ENCODE measurements around the gene LHPP. TPM values are rescaled to one million over a fixed set of nuclear protein-coding genes. Genes with fewer than 3 reads are reported as not detected.

The LHPP gene
- total RNA-seq, 1 donor from 2014 or later: 16.2 TPM

GRCh38 chr10:124619802-124620490 lies 158.3 kb downstream of the LHPP start:
- ATAC-seq: no peak
- peaks cover 12% of the 10 kb centered on the region for H3K4me1 ChIP-seq
- intact Hi-C loops (cut with DNase I): no loop called here
- peaks cover 9% of the 10 kb centered on the region for H3K36me3 ChIP-seq
- no peak for TF ChIP-seq CTCF (IDR thresholded peaks at IDR 0.05)
- DNase-seq: no peak
- H3K27me3 ChIP-seq: no peaks in the 10 kb centered on the region
- H3K9me3 ChIP-seq: no peaks in the 10 kb centered on the region
- H3K4me3 ChIP-seq: no peak overlapping the region
- no peak overlapping the region for H3K27ac ChIP-seq

- Histone ChIP-seq H3K4me3 (no peak overlapping the region), H3K9me3 (no peaks in the 10 kb centered on the region), H3K4me1 (peaks cover 16% of the 10 kb centered on the region), H3K27ac (no peak overlapping the region), H3K36me3 (peaks cover 9% of the 10 kb centered on the region), H3K27me3 (no peaks in the 10 kb centered on the region)
- intact Hi-C loops (cut with DNase I): no loop called here
- ATAC-seq: no peak
- no peak for TF ChIP-seq CTCF (IDR thresholded peaks at IDR 0.05)
- DNase-seq: no peak
Observed at GRCh38 chr10:124621637-124622036, 160.0 kb downstream of the LHPP start.

- DNase-seq: no peak
- intact Hi-C loops (cut with DNase I): no loop called here
- H3K9me3 ChIP-seq: no peaks in the 10 kb centered on the region
Observed at GRCh38 chr10:124622158-124622557, 160.5 kb downstream of the LHPP start.

GRCh38 chr10:124622866-124623536 lies 161.4 kb downstream of the LHPP start:
- intact Hi-C loops (cut with DNase I): no loop called here
- no peaks in the 10 kb centered on the region for H3K9me3 ChIP-seq
- peaks cover 28% of the 10 kb centered on the region for H3K4me1 ChIP-seq
- H3K27ac ChIP-seq: no peak overlapping the region
- TF ChIP-seq CTCF (IDR thresholded peaks at IDR 0.05): no peak
- ATAC-seq (no peak), DNase-seq (no peak)
- H3K36me3 ChIP-seq: peaks cover 7% of the 10 kb centered on the region
- H3K27me3 ChIP-seq: no peaks in the 10 kb centered on the region
- H3K4me3 ChIP-seq: no peak overlapping the region

More at GRCh38 chr10:124622158-124622557, 160.5 kb downstream of the LHPP start:
- no peak for ATAC-seq
- H3K36me3 ChIP-seq: peaks cover 9% of the 10 kb centered on the region
- H3K4me3 ChIP-seq: no peak overlapping the region
- no peak overlapping the region for H3K27ac ChIP-seq
- no peaks in the 10 kb centered on the region for H3K27me3 ChIP-seq
- H3K4me1 ChIP-seq: peaks cover 21% of the 10 kb centered on the region
- no peak for TF ChIP-seq CTCF (IDR thresholded peaks at IDR 0.05)

GRCh38 chr10:124624006-124624405 lies 162.4 kb downstream of the LHPP start:
- Histone ChIP-seq H3K4me1 (peaks cover 34% of the 10 kb centered on the region), H3K9me3 (no peaks in the 10 kb centered on the region), H3K4me3 (no peak overlapping the region), H3K27ac (no peak overlapping the region), H3K27me3 (no peaks in the 10 kb centered on the region), H3K36me3 (peaks cover 7% of the 10 kb centered on the region)
- intact Hi-C loops (cut with DNase I): no loop called here
- no peak for DNase-seq
- no peak for TF ChIP-seq CTCF (IDR thresholded peaks at IDR 0.05)
- ATAC-seq: no peak

All from upper lobe of right lung (tissue), 1 donor.